GM13977 (cell line): ENCODE data around the gene SMIM36.
"Not testable (repeated sequence)": the region's sequence is repeated elsewhere in the genome, so short reads cannot be mapped to it uniquely, and the experiment has no call there.

Experiments used
- DNase-seq: peaks from one replicate; pipeline ENCODE4 v3.0.0; 2012; ENCODE audit warnings: low spot score
- CTCF ChIP-seq: IDR thresholded peaks from 2 replicates; pipeline ENCODE4 v1.5.1; 2012; ENCODE audit warnings: mild to moderate bottlenecking, control low read depth; ENCODE audit not compliant: insufficient read depth; ENCODE audit errors: extremely low read depth, missing control alignments
- in situ Hi-C: fragments of 300-500 bp; cut with MboI; formaldehyde crosslinking; loops from one replicate; pipeline ENCODE4 v1.12.0; 2022; ENCODE audit warnings: low sequenced_read_pairs, low pct_unique_long_range_greater_than_20kb, mixed read lengths, inconsistent platforms; ENCODE audit not compliant: unreplicated experiment

SMIM36 gene

GRCh38 chr17:55451203-55451641 is 60.0 kb downstream of the SMIM36 start:
- TF ChIP-seq CTCF: no peak
- in situ Hi-C loops: no loop called here
- DNase-seq: no peak

GRCh38 chr17:55450232-55450825 is 60.9 kb downstream of the SMIM36 start:
- no peak for DNase-seq
- in situ Hi-C loops: no loop called here
- TF ChIP-seq CTCF: no peak

- in situ Hi-C loops: no loop called here
- no peak for DNase-seq
- TF ChIP-seq CTCF: no peak
Observed at GRCh38 chr17:55448681-55449080, 62.6 kb downstream of the SMIM36 start.

GRCh38 chr17:55446581-55447205 is 64.6 kb downstream of the SMIM36 start:
- in situ Hi-C loops: no loop called here
- no peak for DNase-seq
- TF ChIP-seq CTCF: no peak

- in situ Hi-C loops, DNase-seq: not testable (repeated sequence)
Observed at GRCh38 chr17:55446004-55446403, 65.2 kb downstream of the SMIM36 start.

- in situ Hi-C loops: no loop called here
- no peak for TF ChIP-seq CTCF
- DNase-seq: no peak
Observed at GRCh38 chr17:55444471-55445441, 66.5 kb downstream of the SMIM36 start.
